Gastrocnemius medialis (tissue), 4 donors: ENCODE measurements around the gene JAML. TPM values are rescaled to one million over a fixed set of nuclear protein-coding genes. Genes with fewer than 3 reads are reported as not detected.

ENCODE experiments used
- ATAC-seq, 2 donors: fragments of 150-250 bp; one replicate each; pipeline ENCODE4 v1.9.1; 2016
- DNase-seq, 2 donors: peaks; one replicate each; pipeline ENCODE4 v3.0.0-alpha.2; 2019
- H3K27ac ChIP-seq, 4 donors: fragments of 200-600 bp; sonication (generic); 1 replicate in 1 of 4; 2 replicates in 3 of 4; pipeline ENCODE4 v1.5.1; 2016 to 2018; ENCODE audit warnings: mild to moderate bottlenecking in 2 of 4, moderate library complexity in 1 of 4
- H3K27me3 ChIP-seq, 3 donors: fragments of 200-600 bp; sonication (generic) in 2 of 3; 1 replicate in 1 of 3; 2 replicates in 2 of 3; pipeline versions ENCODE4 v1.5.1 to v1.6.0; 2016 to 2019; ENCODE audit warnings: mild to moderate bottlenecking in 1 of 3, moderate library complexity in 1 of 3
- H3K36me3 ChIP-seq, 2 donors: fragments of 200-600 bp; sonication (generic) in 1 of 2; one replicate each; pipeline ENCODE4 v1.5.1; 2017 to 2018
- H3K4me1 ChIP-seq, 2 donors: fragments of 200-600 bp; sonication (generic) in 1 of 2; one replicate each; pipeline ENCODE4 v1.5.1; 2016 to 2017; ENCODE audit warnings: mild to moderate bottlenecking in 2 of 2
- H3K4me3 ChIP-seq, 4 donors: fragments of 200-600 bp; sonication (generic) in 3 of 4; 1 replicate in 1 of 4; 2 replicates in 3 of 4; pipeline ENCODE4 v1.5.1; 2016 to 2019; ENCODE audit warnings: mild to moderate bottlenecking in 2 of 4
- H3K9me3 ChIP-seq, 3 donors: fragments of 200-600 bp; sonication (generic) in 2 of 3; 1 replicate in 1 of 3; 2 replicates in 2 of 3; pipeline ENCODE4 v1.5.1; 2016 to 2019
- POLR2A ChIP-seq, 2 donors: fragments of 450-650 bp; IDR thresholded peaks; one replicate each; pipeline ENCODE4 v1.6.1; 2017; ENCODE audit warnings: antibody characterized with exemption in 2 of 2, mild to moderate bottlenecking in 2 of 2, moderate library complexity in 2 of 2
- in situ Hi-C, 4 donors: fragments of 200-750 bp; cut with MboI; loops; one replicate each; pipeline versions ENCODE4 v1.15.0 to v1.8.0; 2017; ENCODE audit warnings: low sequenced_read_pairs in 4 of 4
- intact Hi-C: fragments of 100-400 bp; cut with DNase I; formaldehyde crosslinking; loops from one replicate; pipeline ENCODE4 v1.15.1; 2023; ENCODE audit warnings: low total_unique reads
- total RNA-seq, 4 donors: library from RNA; depleted of rRNA; stranded (reverse); fragments of >200 nt; gene quantifications; one replicate each; pipeline versions ENCODE4 v1.1.0 to v1.2.3, GENCODE V29; 2016
- TF ChIP-seq, protein P1 (sequence below), 5 experiments: fragments of 450-650 bp in 3 of 5; fragments of 200-600 bp in 2 of 5; sonication (generic) in 2 of 5; IDR thresholded peaks in 4 of 5; conservative IDR thresholded peaks in 1 of 5; 1 replicate in 4 of 5; 2 replicates in 1 of 5; pipeline ENCODE4 v1.5.1; 2016 to 2019; ENCODE audit warnings: antibody characterized with exemption in 5 of 5, mild to moderate bottlenecking in 3 of 5, moderate library complexity in 3 of 5

Gene JAML
- total RNA-seq, 4 donors from 2014 or later, result 0.82 to 1.2 (median 0.91) TPM; not detected in 1

DNA sequence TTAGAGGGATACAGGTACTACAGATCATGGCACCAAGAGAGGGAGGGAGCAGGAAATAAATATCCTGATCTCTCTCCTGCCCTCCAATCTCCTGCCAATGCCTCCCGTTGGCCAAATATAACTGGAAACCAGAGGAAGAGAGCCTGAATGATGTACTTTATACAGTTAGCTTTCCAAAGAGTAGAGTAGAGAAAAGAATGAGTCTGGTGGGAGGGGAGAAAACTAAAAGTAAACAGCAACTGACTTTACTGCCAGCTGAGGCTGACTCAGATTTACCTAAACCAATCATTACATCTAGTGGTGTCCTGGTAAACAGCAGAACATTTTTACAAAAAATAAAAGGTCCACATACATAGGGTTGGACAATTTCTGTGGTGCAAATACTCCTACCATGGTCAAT is 22.2 kb upstream of the JAML start:
- DNase-seq, result no peak
- Histone ChIP-seq H3K27ac (no peak overlapping the region), H3K4me3 (no peak overlapping the region), H3K4me1 (no peaks in the 10 kb centered on the region), H3K36me3 (no peaks in the 10 kb centered on the region), H3K27me3 (peaks cover 0 to 11% (median 4%) of the 10 kb centered on the region in 3 donors), H3K9me3 (no peaks in the 10 kb centered on the region)
- TF ChIP-seq POLR2A (IDR thresholded peaks at IDR 0.05), result no peak
- TF ChIP-seq, protein P1, sequence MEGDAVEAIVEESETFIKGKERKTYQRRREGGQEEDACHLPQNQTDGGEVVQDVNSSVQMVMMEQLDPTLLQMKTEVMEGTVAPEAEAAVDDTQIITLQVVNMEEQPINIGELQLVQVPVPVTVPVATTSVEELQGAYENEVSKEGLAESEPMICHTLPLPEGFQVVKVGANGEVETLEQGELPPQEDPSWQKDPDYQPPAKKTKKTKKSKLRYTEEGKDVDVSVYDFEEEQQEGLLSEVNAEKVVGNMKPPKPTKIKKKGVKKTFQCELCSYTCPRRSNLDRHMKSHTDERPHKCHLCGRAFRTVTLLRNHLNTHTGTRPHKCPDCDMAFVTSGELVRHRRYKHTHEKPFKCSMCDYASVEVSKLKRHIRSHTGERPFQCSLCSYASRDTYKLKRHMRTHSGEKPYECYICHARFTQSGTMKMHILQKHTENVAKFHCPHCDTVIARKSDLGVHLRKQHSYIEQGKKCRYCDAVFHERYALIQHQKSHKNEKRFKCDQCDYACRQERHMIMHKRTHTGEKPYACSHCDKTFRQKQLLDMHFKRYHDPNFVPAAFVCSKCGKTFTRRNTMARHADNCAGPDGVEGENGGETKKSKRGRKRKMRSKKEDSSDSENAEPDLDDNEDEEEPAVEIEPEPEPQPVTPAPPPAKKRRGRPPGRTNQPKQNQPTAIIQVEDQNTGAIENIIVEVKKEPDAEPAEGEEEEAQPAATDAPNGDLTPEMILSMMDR (IDR thresholded peaks at IDR 0.05 in 4 of 5, conservative IDR thresholded peaks at IDR 0.05 in 1 of 5), result no peak
- intact Hi-C loops (no loop called here), in situ Hi-C loops (no loop called here)
- no peak for ATAC-seq

DNA sequence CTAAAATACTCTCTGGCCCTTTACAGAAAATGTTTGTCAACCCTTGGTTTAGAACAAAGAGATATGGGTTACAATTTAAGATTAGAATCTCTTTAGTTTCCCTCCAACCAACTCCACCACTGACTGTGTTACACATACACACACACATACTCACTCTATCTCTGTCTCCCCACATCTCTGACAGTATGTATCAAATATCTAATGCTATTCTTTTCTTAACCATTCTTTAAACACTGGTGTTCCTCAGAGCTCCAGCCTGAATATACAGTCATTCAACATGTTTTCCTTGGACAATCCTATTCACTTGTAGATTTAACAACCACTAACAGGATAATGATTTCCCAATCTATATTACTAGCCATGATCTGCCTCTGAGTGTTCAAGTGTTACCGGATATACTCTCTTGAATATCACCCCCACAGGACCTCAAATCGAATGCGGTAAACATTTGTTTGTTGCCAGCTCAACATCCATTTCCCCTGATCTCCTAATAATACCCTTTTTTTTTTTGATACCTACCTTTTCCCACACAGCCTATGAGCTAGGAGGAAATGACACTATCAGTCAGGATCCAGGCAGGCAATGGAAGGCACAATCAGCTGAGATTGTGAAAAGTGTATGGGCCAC is 21.2 kb upstream of the JAML start:
- Histone ChIP-seq H3K27me3 (peaks cover 0 to 11% (median 4%) of the 10 kb centered on the region in 3 donors), H3K4me1 (no peaks in the 10 kb centered on the region), H3K4me3 (no peak overlapping the region), H3K27ac (no peak overlapping the region), H3K9me3 (no peaks in the 10 kb centered on the region), H3K36me3 (no peaks in the 10 kb centered on the region)
- DNase-seq (no peak), ATAC-seq (no peak)
- intact Hi-C loops (no loop called here), in situ Hi-C loops (no loop called here)
- TF ChIP-seq, protein P1 (IDR thresholded peaks at IDR 0.05 in 4 of 5, conservative IDR thresholded peaks at IDR 0.05 in 1 of 5), result no peak
- TF ChIP-seq POLR2A (IDR thresholded peaks at IDR 0.05), result no peak

DNA sequence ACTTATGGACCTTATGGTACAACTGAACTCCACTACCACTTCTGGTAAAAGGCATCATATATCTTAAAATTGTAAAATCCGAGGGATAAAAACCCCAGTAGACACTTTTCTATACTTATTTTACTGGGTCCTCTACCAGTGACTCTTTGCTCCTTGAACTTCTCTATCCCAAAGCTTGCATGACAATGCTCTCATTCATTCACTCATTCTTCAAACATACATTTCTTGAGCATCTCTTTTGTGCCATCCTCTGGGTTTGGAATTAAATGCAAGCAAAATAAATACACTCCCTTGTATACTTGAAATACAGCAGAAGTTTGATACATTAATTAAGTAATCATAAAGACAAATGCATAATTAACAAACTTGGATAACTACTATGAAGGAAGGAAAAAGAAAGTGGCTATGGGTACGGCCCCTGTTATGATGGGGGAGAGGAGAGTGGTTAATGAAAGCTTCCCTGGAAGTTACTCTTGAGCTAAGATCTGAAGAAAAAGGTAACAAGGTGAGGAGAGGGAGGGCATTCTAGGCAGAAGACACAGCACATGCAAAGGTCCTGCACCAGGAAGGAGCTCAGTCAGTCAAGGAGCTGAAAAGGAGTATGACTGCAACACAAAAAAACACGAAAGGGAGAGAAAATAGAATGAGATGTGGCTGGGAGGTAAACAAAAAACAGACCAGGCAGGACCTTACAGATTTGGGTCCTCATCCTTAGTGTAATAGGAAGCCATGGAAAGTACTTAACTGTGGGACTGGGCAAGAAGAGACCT is 19.4 kb upstream of the JAML start:
- no peaks in the 10 kb centered on the region for H3K36me3 ChIP-seq
- no peak for TF ChIP-seq POLR2A (IDR thresholded peaks at IDR 0.05)
- TF ChIP-seq, protein P1 (IDR thresholded peaks at IDR 0.05 in 4 of 5, conservative IDR thresholded peaks at IDR 0.05 in 1 of 5), result no peak
- DNase-seq (no peak), ATAC-seq (no peak)
- no peaks in the 10 kb centered on the region for H3K4me1 ChIP-seq
- no peaks in the 10 kb centered on the region for H3K9me3 ChIP-seq
- no peak overlapping the region for H3K4me3 ChIP-seq
- H3K27me3 ChIP-seq, result peaks cover 0 to 10% (median 4%) of the 10 kb centered on the region in 3 donors
- in situ Hi-C loops, result no loop called here
- H3K27ac ChIP-seq, result no peak overlapping the region
- intact Hi-C loops, result loop anchor here (5.0 kb wide), 1 partner anchor 33 kb away; no protein-coding TSS in a partner anchor

DNA sequence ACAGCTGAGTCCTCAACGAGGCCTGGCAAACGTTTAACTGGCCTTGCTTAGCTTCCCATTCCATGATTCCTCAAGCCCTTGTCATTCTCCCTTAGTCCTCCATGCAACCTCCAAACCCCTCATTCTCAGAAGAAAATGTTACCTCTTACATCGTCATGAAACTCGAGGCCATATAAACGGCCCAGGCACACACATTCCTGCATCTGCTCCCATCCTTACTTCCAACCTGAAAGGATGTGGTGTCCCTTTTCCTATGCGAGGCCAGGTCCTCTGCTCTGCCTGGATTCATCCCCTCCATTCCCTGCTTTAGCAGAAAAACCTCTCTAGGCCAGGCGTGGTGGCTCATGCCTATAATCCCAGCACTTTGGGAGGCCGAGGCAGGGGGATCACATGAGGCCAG is 18.4 kb upstream of the JAML start:
- intact Hi-C loops (loop anchor here (5.0 kb wide), 1 partner anchor 34 kb away; no protein-coding TSS in a partner anchor), in situ Hi-C loops (no loop called here)
- ATAC-seq (no peak), DNase-seq (no peak)
- Histone ChIP-seq H3K27me3 (peaks cover 0 to 7% (median 0%) of the 10 kb centered on the region in 3 donors), H3K9me3 (no peaks in the 10 kb centered on the region), H3K4me3 (no peak overlapping the region), H3K4me1 (no peaks in the 10 kb centered on the region), H3K27ac (no peak overlapping the region), H3K36me3 (no peaks in the 10 kb centered on the region)
- TF ChIP-seq, protein P1 (IDR thresholded peaks at IDR 0.05 in 4 of 5, conservative IDR thresholded peaks at IDR 0.05 in 1 of 5), result no peak
- no peak for TF ChIP-seq POLR2A (IDR thresholded peaks at IDR 0.05)
